ENCODE results near the gene PPCDC. TPM values are rescaled to one million over a fixed set of nuclear protein-coding genes. Genes with fewer than 3 reads are reported as not detected.

PPCDC gene
- total RNA-seq, 3 donors from 2014 or later (not counting 1 experiment from before 2014, with no cell fraction given) = 21.3 to 32.3 (median 27.0) TPM

GRCh38 chr15:74995779-74996765 is 27.3 kb upstream of the PPCDC start:
- Mint-ChIP-seq H3K4me3 (peak overlapping the region; percentile 86), H3K9me3 (no peaks in the 10 kb centered on the region), H3K27ac (no peak overlapping the region), H3K27me3 (ENCODE audit: low read depth in 2 of 2) (peaks cover 21 to 32% of the 10 kb centered on the region in 2 donors), H3K4me1 (peaks cover 5 to 18% of the 10 kb centered on the region in 2 donors), H3K36me3 (no peaks in the 10 kb centered on the region)
- Histone ChIP-seq H3K4me3 (ENCODE audit: low read length) (peak overlapping the region; percentile 53), H3K9me3 (ENCODE audit: control insufficient read depth, insufficient read depth, low read length) (no peaks in the 10 kb centered on the region), H3K27ac (ENCODE audit: low read length) (no peak overlapping the region), H3K4me1 (ENCODE audit: control insufficient read depth, insufficient read depth, low read length) (peaks cover 15% of the 10 kb centered on the region), H3K27me3 (ENCODE audit: control insufficient read depth, insufficient read depth, low read length) (peaks cover 20% of the 10 kb centered on the region), H3K36me3 (ENCODE audit: control insufficient read depth, insufficient read depth, low read length) (no peaks in the 10 kb centered on the region)
- 28% methylated on average over 37 of the region's 42 CpGs for WGBS (ENCODE audit: insufficient coverage)
- no peak for TF ChIP-seq CTCF (IDR thresholded peaks at IDR 0.05)
- DNase-seq (no peak), ATAC-seq (no peak)
- intact Hi-C loops (cut with micrococcal nuclease) = no loop called here

- no peak overlapping the region for H3K27ac Mint-ChIP-seq
- no peak for ATAC-seq
- WGBS (ENCODE audit: insufficient coverage) = 93% methylated on average over 2 of the region's 4 CpGs
- Histone ChIP-seq H3K27me3 (ENCODE audit: control insufficient read depth, insufficient read depth, low read length) (peaks cover 20% of the 10 kb centered on the region), H3K36me3 (ENCODE audit: control insufficient read depth, insufficient read depth, low read length) (no peaks in the 10 kb centered on the region), H3K4me3 (ENCODE audit: low read length) (no peak overlapping the region), H3K27ac (ENCODE audit: low read length) (no peak overlapping the region), H3K9me3 (ENCODE audit: control insufficient read depth, insufficient read depth, low read length) (no peaks in the 10 kb centered on the region), H3K4me1 (ENCODE audit: control insufficient read depth, insufficient read depth, low read length) (peaks cover 15% of the 10 kb centered on the region)
- peaks cover 21 to 32% of the 10 kb centered on the region in 2 donors for H3K27me3 Mint-ChIP-seq (ENCODE audit: low read depth in 2 of 2)
- no peaks in the 10 kb centered on the region for H3K36me3 Mint-ChIP-seq
- no peak for DNase-seq
- peaks cover 5 to 18% of the 10 kb centered on the region in 2 donors for H3K4me1 Mint-ChIP-seq
- no peak for TF ChIP-seq CTCF (IDR thresholded peaks at IDR 0.05)
- no peaks in the 10 kb centered on the region for H3K9me3 Mint-ChIP-seq
- no peak overlapping the region for H3K4me3 Mint-ChIP-seq
- intact Hi-C loops (cut with micrococcal nuclease) = no loop called here
Measured at GRCh38 chr15:74997141-74997540, 26.2 kb upstream of the PPCDC start.

GRCh38 chr15:74997543-74997942 is 25.8 kb upstream of the PPCDC start:
- peaks cover 23 to 35% of the 10 kb centered on the region in 2 donors for H3K27me3 Mint-ChIP-seq (ENCODE audit: low read depth in 2 of 2)
- no peak overlapping the region for H3K4me3 ChIP-seq (ENCODE audit: low read length)
- H3K4me1 ChIP-seq (ENCODE audit: control insufficient read depth, insufficient read depth, low read length) = peaks cover 15% of the 10 kb centered on the region
- H3K27ac ChIP-seq (ENCODE audit: low read length) = no peak overlapping the region
- peak overlapping the region; percentile 22 for H3K4me3 Mint-ChIP-seq
- intact Hi-C loops (cut with micrococcal nuclease) = no loop called here
- H3K9me3 Mint-ChIP-seq = no peaks in the 10 kb centered on the region
- H3K4me1 Mint-ChIP-seq = peaks cover 5 to 18% of the 10 kb centered on the region in 2 donors
- peaks cover 20% of the 10 kb centered on the region for H3K27me3 ChIP-seq (ENCODE audit: control insufficient read depth, insufficient read depth, low read length)
- WGBS (ENCODE audit: insufficient coverage) = 78% methylated on average over 2 of the region's 2 CpGs
- DNase-seq = no peak
- no peaks in the 10 kb centered on the region for H3K36me3 ChIP-seq (ENCODE audit: control insufficient read depth, insufficient read depth, low read length)
- no peak for TF ChIP-seq CTCF (IDR thresholded peaks at IDR 0.05)
- H3K9me3 ChIP-seq (ENCODE audit: control insufficient read depth, insufficient read depth, low read length) = no peaks in the 10 kb centered on the region
- H3K36me3 Mint-ChIP-seq = no peaks in the 10 kb centered on the region
- ATAC-seq = no peak
- no peak overlapping the region for H3K27ac Mint-ChIP-seq

Measured in natural killer cell (primary cell).